Measurements from ENCODE around the gene SLFN12L.
A peak's percentile ranks its signal among the peaks of the same experiment; 100 is the strongest.

The SLFN12L gene

DNA sequence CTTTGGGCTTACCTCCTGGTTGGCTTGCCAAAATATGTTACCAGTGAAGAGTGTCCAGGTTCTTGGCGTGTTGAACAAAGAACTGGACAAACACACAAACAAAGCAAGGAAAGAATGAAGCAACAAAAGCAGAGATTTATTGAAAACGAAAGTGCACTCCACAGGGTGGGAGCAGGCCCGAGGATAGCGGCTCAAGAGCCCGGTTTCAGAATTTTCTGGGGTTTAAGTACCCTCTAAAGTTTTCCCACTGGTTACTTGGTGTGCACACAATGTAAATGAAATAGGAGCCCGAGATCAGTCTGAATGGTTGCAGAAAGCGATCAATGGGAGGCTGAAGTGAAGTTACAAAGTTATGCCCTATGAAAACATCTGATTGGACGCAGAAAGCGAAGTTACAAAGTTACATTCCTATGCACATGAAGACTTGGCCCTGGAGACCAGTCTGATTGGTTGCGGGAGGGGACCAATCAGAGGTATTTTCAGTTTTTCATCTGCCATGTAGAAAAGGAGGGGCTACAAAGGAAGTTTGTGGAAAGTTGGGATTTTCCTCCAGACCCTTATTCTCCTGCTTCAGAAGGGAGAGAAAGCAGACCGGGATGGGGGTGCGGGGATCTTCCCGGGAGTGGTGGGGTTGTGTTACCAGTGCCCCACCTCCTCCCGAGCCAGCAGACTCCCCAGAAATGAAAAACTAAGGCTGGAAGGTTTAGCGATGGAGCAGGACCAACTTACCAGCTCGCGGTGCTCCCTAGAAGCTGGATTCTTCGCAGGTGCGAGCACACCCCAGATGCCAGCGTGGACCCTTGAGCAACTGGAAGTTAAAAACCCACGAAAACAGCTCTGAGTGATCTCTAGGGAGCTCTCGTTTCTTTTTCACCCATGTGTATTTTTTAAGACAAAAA, 105.1 kb downstream of the SLFN12L start, which contains the start of gene SLFN12:
SLFN12 (minus strand) TSS at position 325 of the 899 bp plus-strand sequence. CDS start 9,472 bp downstream, outside the sequence.
- DNase-seq (ENCODE audit: low spot score), result peak; percentile 62

GRCh38 chr17:35429702-35430101, 107.8 kb downstream of the SLFN12L start:
- no peak for DNase-seq (ENCODE audit: low spot score)

- DNase-seq (ENCODE audit: low spot score), result no peak
These were observed 109.2 kb downstream of the SLFN12L start for GRCh38 chr17:35428229-35428628.

GRCh38 chr17:35423761-35424160, 113.7 kb downstream of the SLFN12L start:
- no peak for DNase-seq (ENCODE audit: low spot score)

All from Ammon's horn (tissue), 1 donor.